HG03469 (cell line): ENCODE data around the gene TMPRSS15.

Experiments used
- ATAC-seq: cut with Tn5 transposase; IDR thresholded peaks from one replicate; pipeline ENCODE4 v1.9.1; 2021; ENCODE audit warnings: mild to moderate bottlenecking, moderate library complexity, moderate number of reproducible peaks; ENCODE audit not compliant: unreplicated experiment

The TMPRSS15 gene

DNA sequence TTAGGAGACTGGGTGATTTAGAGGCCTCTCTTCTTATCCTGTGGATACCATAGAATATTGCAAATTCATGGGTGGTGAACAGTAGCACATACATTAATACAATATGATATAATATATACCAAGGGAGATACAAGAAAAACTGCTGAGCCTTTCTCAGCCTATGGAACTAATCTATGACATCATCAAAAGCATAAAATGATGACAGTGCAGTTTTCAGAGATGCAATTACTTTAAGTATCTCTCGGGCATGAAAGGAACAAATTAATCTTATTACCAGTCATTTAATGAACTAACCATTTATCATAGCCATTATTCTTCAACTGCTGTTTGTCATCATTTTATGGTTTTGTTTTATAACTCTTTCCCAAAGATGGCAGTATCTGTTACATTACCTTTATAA is 155.4 kb downstream of the TMPRSS15 start:
- ATAC-seq: no peak

- ATAC-seq: no peak
These were observed 158.1 kb downstream of the TMPRSS15 start for GRCh38 chr21:18245464-18245967.

DNA sequence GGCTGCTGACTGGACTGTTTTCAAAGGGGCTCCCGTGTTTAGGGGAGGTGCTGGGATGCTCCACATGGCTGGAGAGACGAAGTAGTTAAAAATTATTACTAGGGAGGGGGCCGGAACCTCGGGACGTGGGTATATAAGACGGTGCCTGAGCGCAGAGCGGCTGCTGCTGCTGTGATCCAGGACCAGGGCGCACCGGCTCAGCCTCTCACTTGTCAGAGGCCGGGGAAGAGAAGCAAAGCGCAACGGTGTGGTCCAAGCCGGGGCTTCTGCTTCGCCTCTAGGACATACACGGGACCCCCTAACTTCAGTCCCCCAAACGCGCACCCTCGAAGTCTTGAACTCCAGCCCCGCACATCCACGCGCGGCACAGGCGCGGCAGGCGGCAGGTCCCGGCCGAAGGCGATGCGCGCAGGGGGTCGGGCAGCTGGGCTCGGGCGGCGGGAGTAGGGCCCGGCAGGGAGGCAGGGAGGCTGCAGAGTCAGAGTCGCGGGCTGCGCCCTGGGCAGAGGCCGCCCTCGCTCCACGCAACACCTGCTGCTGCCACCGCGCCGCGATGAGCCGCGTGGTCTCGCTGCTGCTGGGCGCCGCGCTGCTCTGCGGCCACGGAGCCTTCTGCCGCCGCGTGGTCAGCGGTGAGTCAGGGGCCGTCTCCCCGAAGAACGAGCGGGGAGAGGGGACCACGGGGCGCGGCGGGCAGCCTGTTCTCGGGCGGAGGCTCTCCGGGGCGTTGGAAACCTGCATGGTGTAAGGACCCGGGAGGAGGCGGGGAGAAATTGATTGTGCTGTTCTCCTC is 158.7 kb downstream of the TMPRSS15 start, which contains the start of gene CHODL:
Gene CHODL, plus strand, starts transcription at position 163 of the 793 bp plus-strand sequence. Its CDS starts 391 bp downstream, at position 554.
- ATAC-seq: no peak

DNA sequence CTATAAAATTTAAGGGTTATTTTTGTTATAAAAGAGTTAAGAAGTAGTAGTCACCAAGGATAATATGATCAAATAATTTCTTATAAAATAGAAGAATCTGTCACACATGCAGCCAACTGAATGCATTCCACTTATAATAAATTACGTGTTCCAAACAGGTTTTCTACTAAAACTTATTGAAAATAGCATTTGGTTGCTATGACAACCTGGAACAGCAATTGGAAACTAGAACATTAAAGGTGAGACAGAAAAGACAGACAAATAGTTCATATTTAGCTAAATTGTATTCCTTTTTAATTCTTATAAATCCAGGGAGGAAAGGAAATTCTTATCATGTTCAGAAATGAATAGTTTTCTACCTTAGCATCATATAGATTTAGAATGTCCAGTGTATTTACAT is 168.0 kb downstream of the TMPRSS15 start:
- no peak for ATAC-seq

- ATAC-seq: no peak
These were observed 175.4 kb downstream of the TMPRSS15 start for GRCh38 chr21:18228060-18228739.

DNA sequence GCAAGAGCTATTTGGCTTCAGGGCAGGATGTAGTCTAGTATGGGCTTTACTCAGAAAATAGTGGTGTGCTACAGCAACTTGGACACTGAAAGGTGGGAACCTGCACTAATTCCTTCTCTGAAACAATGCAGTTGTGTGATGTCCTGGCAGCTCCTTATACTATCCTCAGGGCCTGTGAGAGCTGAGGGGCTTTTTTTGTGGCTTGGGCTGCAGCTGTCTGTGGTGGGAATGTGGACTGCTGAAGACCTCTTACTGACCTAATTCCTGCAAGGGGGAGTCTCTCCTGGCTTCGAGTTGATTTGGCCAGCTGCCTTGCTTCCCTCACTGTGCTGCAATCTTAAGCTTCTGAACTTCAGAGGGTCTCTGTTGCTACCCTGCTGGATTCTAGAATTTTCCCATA is 181.2 kb downstream of the TMPRSS15 start:
- ATAC-seq: no peak

DNA sequence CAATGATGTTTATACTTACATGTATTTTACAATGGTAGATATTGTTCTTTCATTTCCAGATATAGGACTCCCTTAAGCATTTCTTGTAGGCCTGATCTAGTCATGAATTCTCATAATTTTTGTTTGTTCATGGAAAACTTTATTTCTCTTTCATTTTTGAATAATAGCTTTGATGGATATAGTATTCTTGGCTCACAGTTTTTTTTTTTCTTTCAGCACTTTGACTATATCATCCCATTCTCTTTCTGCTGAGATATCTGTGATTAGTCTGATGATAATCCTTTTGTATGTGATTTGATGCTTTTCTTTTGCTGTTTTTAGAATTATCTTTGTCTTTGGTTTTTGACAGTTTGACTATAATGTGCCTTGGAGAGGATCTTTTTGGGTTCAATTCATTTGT is 183.1 kb downstream of the TMPRSS15 start:
- no peak for ATAC-seq
